Measurements from ENCODE around the gene IGFBP6.
"Not testable (repeated sequence)": the region's sequence is repeated elsewhere in the genome, so short reads cannot be mapped to it uniquely, and the experiment has no call there.

IGFBP6 gene

DNA sequence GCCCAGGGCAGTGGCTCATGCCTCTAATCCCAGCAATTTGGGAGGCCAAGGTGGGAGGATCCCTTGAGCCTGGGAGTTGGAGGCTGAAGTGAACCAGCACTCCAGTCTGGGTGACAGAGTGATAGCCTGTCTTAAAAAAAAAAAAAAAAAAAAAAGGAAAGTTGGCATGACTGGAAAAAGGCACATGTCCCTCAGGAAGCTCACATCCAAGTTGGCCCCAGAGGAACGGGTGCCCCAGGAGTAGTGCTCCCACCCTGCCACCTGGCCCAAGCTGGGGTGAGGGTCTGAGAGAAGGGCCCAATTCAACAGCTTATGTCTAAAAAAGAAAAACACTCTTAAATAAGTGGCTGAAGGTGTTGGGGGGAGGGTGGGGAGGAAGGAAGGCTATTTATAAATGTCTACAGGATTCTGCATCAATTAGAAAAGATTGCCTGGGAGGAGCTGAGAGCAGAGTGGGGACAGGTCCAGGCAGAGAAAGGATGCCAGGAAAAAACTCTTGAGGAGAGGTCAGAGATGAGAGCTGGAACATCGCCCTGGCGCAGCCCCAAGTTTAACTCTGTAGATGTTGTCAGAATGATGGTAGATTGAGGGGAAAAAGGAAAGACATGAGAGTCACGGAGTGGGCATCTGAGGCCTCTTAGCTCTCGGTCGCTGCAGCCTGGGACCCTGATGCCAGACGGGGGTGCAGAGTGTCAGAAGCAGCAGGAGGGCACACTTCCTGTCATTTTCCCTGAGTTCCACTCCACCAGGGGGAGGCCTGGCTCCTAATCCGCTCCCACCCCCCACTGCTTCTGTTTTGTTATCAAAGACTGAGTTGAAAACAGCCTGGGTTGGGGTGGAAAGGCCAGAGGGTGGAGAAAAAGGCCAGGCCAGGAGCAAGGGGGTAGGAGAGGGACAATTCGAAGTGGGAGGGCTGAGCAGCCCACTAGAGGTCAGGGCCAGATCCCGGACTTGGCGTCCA lies 25.6 kb upstream of the IGFBP6 start:
- no peak for DNase-seq

DNA sequence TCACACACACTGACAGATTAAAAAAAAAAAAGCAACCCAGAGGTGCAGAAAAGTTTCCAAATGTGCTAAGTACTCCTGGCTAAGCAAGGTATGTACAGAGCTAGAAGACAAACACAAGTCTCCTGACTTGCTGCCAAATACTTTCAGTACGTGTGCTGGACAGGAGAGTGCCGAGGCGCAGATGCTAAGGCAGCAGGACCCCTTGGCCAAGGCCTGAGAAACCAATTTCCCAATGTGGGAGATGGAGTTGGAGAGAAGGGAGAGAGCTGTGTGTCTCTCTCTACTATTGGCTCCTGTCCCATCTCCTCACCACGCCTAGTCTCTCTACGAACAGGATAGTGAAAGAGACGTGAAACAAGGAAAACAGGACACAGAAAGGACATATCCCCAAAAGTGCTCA lies 23.6 kb upstream of the IGFBP6 start:
- DNase-seq = no peak

DNA sequence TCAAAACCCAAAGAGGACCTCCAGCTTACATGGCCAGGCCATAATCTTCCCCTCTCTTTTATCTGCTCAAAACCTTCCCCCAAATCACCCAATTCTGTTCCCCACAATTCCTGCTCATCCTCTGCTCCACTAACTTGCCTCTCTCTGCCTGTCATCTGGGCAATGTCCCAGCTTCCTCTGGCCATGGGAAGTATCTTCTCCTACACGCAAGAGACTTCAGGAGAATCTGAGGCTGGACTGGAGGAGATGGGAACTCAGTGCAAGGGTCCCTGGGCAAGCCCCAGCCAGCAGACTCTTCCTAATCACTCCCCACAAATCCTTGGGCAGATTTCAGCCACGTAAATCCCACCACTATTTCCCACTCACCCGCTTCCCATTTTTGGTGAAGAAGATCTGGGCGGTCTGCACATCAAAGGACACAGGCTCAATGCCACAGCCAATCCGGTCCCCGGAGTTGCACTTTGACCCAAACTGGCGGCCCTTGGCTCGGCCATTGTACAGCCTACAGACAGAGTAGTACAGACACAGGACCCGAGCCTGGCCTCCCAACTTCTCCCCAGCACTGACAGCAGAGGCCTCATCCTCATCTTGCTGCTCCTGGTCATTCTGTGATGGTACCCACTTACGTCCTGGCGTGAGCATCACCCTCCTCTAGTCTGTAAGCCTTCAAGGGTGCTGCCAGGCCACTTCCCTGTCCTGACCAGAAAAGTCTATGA lies 23.0 kb upstream of the IGFBP6 start:
- no peak for DNase-seq

DNA sequence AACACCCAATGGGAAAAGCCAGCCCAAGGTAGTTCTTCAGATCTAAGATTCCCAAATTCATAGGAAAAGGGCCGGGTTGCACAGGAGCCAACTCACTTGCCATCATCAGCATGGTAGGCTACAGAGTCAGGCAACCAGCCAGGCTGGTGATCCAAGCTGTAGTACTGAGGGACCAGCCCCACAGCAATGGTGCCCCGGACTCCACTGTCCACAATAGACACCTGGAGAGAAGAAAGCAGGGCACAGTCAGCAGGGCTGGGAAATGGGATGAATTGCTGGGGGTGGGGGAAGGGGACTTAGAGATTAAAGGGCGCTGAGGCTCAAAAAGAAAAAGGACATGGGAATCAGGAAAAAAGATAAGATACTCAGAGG lies 22.5 kb upstream of the IGFBP6 start:
- no peak for DNase-seq

DNA sequence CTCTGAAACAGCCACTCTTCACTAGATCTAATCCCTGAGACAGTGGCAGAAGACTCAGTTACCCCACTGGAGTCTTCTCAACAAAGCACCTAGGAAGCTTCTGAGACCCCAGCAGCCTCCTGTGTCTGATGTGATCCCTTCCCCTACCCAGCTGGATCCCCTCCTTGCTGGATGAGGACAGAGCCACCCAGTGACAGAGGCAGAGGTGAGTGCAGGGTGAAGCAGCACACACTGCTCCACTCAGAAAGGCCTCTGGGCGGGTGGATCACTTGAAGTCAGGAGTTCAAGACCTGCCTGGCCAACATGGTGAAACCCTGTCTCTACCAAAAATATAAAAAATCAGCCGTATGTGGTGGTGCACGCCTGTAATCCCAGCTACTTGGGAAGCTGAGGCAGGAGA lies 21.0 kb upstream of the IGFBP6 start:
- no peak for DNase-seq

DNA sequence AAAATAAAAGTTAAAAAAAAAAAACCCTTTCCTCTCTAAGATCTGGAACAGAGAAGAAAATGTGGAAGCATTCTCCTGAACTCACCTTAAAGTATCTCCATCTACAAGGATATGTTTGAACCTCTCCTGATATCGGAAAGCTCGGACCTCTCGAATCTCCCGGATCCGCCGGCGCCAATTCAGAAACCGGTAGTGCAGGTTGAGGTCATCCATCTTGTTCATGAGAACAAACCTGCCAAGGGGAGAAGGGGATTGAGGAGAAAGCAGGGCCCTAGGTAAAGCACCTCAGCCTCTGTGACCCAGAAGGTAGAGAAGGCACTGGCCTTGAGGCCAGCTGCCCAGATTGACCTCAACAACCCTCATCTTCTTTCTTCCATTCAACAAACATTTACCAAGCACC lies 20.4 kb upstream of the IGFBP6 start:
- no peak for DNase-seq

DNA sequence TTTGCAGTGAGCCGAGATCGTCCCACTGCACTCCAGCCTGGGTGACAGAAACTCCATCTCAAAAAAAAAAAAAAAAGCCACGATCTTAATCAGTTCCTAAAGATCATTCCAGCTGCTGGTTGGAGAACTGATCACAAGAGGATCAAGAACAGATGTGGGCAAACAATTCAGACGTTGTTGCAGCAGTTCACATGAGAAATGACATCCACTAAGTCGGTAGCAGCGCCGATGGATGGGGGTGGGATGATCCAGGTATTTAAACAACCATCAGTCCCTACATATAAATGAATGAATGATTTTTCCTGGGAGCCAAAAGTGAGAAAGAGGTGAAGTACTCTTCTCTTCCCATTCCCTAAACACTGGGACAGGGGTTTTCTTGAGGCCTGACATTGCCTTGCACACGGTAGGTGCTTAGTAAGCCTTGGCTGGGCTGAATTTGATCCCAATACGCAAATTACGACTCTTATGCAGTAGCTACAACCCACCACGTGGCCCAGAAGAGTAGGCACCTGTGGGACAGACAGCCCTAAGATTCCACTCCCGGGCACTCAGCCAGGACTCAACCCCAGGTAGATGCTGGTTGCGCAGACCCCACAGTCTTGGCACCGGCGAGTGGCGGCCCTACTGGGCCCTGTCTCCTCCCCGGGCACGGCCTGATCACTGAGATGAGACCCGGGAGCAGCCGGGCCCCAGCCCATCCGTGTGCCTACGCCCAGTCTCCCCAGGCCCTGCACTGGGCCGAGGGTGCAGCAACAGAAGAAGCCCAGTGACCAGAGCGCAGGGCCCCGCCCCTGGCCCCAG lies 18.8 kb upstream of the IGFBP6 start:
- DNase-seq = no peak

DNA sequence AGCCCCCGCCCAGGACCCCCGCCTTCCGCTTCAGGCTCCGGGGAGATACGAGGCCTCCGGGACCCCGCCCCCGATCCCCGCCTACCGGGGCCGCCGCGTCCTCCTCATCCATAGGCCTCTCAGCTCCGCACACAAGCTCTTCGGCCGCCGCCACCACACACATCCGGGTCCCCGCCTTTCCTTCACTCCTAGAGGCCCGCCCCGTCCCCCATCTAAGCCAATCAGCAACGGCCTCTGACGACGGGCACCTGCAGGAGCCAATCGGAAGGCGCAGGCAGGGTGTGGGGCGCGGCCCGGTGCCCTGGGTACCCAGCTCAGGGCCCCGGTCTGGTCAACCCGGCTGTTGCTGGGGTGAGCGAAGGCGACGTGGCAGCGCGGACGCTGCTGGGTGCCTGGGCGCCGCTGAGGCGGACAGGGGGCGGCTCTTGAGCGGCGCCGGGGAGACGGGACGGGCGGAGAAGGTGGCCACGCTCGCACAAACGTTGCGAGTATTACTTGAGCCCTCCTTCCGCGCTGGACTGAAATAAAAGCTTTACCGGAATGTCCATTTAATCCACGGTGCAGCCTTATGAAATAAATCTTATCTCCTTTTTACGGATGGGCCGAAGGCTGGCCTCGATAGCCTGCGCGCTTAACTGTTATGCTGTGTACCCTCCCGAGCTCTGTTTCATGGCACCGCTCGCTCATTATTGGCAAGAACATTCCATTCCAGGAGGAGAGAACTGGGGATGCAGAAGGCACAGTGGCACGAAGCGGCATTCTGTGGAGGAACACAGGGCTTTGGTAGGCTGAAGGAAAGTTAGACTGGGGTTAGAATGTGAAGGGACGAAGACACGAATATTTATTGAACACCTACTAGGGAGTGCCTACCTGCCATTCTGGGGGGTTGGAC lies 18.0 kb upstream of the IGFBP6 start, which contains the start of gene SPRYD3:
Gene SPRYD3 (minus strand): TSS at position 165 of the 892 bp plus-strand sequence. CDS start 57 bp downstream, at position 108.
- peak; percentile 97 for DNase-seq

DNA sequence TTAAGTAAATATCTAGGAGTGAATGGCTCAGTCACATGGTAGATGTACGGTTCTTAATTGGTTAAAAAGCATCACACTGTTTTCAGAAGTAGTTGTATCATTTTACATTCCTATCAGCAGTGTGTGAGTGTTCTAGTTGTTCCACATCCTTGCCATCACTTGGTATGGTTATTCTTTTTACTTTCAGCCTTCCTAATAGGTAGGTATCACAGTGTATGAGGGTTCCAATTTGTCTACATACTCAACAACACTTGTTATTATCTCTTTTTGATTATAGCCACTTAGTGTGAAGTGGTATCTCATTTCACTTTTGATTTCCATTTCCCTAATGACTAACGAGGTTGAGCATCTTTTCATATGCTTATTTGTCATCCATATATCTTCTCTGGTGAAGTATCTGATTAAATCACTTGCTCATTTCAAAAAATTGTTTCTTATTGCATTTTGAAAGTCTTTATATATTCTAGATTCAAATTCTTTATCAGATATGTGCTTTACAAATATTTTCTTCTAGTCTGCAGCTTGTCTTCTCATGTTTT lies 14.8 kb upstream of the IGFBP6 start:
- no peak for DNase-seq

DNA sequence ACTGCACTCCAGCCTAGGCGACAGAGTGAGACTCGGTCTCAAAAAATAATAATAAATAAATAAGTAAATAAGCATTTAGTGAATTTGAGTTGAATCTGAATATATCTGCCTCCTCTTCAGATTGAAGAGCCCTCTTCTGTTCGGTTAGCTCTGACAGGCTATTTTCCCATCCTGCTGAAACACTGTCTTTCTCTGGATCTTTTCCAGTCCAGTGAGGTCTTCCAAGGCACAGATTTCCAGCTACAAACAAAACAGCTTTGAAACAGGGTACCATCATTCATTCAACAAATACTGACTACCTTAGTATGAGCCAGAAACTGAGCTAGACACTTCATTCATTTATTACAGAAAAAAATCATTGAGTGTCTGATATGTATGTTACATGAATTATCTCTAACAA lies 11.1 kb upstream of the IGFBP6 start:
- no peak for DNase-seq

DNA sequence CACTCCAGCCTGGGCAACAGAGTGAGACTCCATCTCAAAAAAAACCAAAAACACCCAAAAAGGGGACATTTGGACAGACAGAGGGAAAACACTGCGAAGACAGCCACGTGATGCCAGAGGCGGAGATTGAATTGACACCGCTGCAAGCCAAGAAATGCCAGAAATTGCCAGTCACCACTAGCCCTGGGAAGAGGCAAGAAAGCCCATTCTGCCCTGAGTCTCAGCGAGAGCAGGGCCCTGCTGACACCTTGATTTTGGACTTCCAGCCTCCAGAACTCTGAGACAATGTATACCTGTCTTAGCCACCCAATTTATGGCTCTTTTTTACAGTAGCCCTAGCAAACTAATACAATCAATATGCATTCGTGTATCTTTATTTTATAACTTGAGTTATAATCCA lies 7.4 kb upstream of the IGFBP6 start:
- DNase-seq = no peak

DNA sequence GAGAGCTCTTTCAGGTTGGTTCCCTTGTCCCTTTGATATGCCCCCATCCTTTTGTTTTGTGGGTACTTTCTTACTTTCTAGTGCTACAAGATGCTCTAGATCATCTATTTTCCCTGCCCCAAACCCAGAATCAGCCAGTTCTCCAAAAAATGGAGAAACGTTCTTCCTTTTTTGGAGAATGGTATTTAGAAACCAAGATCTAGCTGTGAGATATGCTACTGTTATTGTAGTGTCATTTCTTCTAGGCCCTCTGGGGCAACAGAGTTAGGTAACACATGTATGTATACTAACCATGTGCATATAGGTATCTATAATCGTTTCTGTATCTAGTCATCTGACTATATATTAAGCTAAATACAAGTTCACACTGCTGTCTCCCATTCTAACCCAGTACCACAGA lies 6.9 kb upstream of the IGFBP6 start:
- no peak for DNase-seq

DNA sequence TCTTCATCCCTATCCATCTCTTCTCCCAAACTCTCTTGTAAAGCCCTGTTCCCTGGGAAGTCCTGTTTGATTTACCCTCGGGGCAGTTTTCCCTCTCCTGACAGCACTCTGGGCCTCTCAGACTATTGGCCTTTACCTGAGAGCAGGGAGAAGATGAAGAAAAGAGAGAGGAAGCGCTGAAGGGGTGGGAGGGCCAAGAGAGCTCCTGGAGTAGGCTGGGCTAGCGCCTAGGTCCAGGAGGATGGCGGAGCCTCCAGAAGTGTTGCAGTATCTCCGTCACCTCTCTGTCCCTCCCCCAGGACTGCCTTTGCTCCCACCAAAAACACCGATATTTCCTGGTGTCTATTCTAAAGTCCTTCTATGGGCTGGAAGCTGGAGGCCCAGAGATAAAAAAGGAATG lies 5.7 kb upstream of the IGFBP6 start:
- no peak for DNase-seq

DNA sequence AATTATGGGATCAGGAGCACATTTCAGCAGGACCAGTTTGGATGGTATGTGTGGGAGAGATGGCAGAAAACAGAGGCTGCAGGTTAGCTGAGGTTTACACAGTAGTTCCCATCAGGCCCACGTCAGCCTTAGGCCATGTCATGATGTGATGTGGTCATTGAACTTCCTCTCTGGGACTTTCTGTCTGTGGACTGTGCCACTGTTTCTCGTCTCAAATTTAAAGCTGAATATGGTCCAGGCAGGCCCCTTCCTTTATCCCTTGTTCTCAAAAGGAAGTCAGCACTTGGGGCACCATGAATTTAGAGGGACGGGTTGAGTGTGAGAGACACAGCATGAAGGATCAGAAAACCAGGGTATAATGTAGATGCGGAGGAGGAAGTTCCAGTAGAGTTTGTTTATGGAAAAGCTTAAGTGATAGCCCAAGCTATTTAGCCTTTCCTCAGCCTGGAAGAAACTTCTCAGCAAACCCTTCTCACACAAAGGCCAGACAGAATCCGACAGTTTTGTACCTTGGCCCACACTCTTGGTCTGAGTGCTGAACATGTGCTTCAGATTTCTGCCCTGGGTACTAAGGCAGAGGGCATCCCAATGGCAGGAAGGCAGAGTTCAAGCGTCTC lies 3.6 kb upstream of the IGFBP6 start:
- no peak for DNase-seq

DNA sequence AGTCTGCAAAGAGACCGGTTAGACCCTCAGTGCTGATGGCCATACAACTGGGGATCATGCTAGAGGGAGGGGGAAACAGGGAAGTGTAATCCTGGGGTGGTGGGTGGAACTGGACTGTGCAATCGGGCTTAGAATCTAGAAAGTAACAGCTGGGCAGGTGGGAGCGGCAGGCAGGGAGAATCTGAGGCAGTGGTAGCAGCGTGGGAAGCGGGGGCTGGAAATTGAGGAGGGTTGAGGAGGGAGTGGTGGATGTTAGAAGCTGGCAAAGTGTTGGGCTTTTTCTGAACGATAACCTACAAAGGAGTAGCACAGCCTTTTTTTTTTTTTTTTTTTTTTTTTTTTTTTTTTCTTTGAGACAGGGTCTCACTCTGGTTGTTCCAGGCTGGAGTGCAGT lies 3.1 kb upstream of the IGFBP6 start:
- DNase-seq = no peak

DNA sequence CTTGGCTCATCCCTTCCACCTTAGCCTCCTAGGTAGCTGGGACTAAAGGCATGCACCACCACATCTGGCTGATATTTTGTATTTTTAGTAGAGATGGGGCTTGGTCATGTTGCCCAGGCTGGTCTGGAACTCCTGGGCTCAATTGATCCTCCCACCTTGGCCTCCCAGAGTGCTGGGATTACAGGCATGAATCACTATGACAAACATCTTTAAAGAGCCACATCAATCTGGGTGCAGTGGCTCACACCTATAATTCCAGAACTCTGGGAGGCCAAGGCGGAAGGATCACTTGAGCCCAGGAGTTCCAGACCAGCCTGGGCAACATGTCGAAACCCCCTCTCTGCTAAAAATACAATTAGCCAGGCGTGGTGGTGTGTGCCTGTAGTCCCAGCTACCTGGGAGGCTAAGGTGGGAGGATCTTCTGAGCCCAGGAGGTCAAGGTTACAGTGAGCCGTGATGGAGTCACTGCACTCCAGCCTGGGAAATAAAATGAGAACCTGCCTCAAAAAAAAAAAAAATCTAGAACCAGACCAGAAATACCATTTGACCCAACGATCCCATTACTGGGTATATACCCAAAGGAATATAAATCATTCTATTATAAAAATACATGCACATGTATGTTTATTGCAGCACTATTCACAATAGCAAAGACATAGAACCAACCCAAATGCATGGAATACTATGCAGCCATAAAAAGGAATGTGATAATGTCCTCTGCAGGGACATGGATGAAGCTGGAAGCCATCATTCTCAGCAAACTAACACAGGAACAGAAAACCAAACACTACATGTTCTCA lies 2.5 kb upstream of the IGFBP6 start:
- not testable (repeated sequence) for DNase-seq

DNA sequence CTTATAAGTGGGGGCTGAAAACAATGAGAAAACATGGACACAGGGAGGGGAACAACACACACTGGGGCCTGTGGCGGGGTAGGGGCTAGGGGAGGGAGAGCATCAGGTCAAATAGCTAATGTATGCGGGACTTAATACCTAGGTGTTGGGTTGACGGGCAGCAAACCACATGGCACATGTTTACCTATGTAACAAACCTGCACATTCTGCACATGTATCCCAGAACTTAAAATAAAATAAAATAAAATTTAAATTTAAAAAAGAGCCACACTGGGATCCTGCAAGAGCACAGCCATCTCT lies 1.9 kb upstream of the IGFBP6 start:
- DNase-seq = not testable (repeated sequence)

DNA sequence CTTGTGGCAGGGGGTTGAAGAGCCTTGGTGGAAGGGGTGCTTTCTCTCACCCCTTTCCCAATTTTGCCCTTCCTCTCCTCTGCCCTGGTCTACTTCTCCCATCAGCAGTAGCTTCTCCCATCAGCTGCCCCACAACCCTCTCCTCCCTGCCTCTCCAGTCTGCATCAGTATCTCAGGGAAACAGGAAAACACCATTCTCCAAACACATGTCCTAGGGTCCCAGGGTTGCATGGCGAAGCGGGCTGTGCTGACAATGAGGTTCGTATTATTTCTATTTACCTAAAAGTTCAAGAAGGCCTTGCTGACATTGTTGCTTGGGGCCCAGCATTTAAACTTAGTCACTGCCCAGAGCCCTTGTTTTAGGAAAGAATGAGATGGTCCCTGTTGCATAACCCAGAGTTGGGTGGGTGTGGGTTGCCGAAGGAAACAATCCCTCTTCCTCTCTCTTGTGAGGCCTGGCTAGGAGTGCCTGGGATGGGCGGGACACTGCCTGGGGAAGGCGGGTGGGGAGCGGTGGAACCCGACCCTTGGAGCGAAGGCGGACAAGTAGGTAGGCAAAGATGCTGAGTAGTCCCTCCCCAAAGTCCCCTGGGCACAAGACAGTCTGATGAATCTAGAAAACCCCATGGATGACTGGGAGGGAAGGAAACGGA lies 1.3 kb upstream of the IGFBP6 start:
- DNase-seq = no peak

DNA sequence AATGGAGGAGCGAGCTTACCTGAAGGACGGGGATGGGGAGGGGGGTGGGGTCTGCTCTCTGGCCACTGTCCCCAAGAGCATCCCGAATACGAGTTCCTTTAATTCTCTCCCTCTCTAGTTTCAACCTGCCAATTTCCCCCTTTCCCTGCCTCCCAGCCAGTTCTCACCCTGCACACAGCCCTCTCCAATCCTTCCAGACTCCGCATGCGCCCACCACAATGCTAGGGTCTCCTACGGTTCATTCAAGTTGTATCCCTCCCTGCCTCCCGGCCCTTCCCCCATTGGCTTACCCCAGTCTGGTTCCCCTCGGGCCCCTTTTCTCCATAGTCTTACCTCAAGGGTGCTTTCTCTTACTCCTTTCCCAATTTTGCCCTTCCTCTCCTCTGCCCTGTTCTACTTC lies 708 bp upstream of the IGFBP6 start:
- no peak for DNase-seq

DNA sequence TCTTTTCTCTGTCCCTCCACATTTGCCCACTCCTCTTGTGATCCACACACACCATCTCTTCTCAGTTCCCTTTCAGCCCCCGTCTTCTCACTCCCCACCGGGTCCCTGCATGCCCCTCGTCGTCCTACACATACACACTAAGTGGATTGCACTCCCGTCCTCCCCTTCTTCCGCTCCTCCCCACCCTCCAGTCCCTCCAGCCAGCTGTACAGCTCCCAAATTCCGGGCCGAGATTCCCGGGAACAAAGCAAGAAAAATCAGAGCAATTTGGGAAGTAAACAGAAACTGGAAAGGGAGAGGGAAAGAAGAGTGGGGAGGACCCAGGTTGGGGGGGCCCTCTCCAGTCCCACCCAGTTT lies 282 bp upstream of the IGFBP6 start:
- DNase-seq = no peak

All from stimulated activated CD8-positive, alpha-beta memory T cell treated with anti-CD3 and anti-CD28 coated beads, Interleukin-4, amount 100 ng/mL, for 48 hours (primary cell).